Thyroid gland (tissue), 4 donors: ENCODE data around the gene EHBP1.

Source experiments
- CTCF ChIP-seq, 6 experiments: fragments of 200-600 bp in 3 of 6; fragments of 450-650 bp in 3 of 6; sonication (generic) in 3 of 6; IDR thresholded peaks; one replicate each; pipeline ENCODE4 v1.5.1; 2016 to 2019; ENCODE audit warnings: antibody characterized with exemption in 6 of 6, mild to moderate bottlenecking in 2 of 6, inconsistent platforms in 1 of 6, moderate library complexity in 1 of 6
- POLR2A ChIP-seq, 2 donors: fragments of 450-650 bp; IDR thresholded peaks; one replicate each; pipeline ENCODE4 v1.6.1; 2017; ENCODE audit warnings: antibody characterized with exemption in 2 of 2, mild to moderate bottlenecking in 2 of 2, moderate library complexity in 1 of 2

GRCh38 chr2:62787386-62787785 lies 81.9 kb downstream of the EHBP1 start:
- TF ChIP-seq CTCF (IDR thresholded peaks at IDR 0.05) = peak in 3 of 6 experiments; percentile 39 to 45 (median 39)
- no peak for TF ChIP-seq POLR2A (IDR thresholded peaks at IDR 0.05)
